Measurements from ENCODE around the gene RPGRIP1L. TPM values are rescaled to one million over a fixed set of nuclear protein-coding genes. Genes with fewer than 3 reads are reported as not detected.

Gene RPGRIP1L
- total RNA-seq, 1 donor from 2014 or later: 8.6 TPM

DNA sequence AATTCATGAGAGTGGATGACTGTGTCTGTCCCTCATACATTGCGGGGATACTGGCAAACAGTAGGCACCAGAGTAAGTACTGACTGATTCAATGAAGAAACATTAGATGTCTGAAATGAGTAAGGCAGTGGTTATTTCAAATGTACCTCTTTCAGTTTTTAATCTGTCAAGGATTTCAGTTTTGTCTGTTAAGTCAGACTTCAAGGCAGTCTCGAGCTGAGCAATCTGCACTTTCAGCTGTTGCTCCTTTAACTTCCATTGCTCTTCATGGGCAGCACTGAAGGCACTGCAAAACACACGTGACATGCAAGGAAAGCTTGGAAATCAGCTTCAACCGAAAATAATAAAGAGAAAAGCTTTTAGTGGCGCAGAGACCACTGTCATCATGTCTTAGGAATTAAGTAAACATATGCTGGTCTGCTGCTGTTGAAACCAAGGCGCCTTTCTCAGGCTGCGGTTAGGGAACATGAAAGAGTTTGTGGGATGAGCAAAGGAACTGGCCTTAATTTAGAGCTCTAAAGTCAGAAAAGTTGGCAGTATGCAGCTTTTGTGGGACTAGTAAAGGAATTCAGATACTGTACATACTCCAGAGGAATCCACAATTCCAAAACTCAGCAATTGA, 38.8 kb downstream of the RPGRIP1L start:
- DNase-seq (ENCODE audit: extremely low read depth, low read depth, low spot score): no peak

DNA sequence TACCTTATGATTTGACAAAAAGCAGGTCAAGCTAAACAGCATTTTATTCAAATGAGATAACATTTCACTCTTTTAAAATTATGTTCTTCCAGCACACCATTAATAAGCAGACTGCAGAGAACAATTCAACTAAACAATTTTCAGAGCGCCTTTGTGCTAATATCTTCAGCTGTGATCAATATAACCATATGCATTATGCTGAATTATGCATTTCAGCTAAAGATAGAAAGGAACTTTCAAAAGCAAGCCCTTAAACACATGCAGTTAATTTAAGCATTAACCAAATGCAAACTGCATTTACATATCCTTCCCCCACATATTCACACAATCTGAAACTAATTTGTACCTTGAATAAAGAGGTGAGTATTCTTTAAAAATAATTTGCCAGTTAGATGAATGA, 41.6 kb downstream of the RPGRIP1L start:
- DNase-seq (ENCODE audit: extremely low read depth, low read depth, low spot score): no peak

GRCh38 chr16:53654946-53655345, 48.7 kb downstream of the RPGRIP1L start:
- no peak for DNase-seq (ENCODE audit: extremely low read depth, low read depth, low spot score)

GRCh38 chr16:53651357-53651756, 52.3 kb downstream of the RPGRIP1L start:
- no peak for DNase-seq (ENCODE audit: extremely low read depth, low read depth, low spot score)

DNA sequence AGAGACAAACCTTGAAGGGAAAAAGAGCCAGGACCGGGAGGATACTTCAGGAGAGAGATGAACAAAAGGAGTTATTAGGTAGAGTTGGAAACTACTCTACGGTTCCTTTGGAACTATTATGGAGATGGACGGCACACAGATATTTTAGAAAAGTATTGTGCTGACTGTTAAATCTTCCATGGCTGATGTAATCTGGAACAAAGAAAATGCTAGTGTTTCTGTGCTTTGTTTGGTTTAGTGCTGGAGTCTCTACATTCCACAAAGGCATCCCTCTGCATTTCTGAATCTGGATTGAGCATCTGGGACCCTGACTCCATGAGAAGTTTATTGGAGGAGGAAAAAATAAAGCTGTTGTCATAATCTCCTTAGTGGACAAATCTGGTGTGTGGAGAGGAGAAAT, 57.2 kb downstream of the RPGRIP1L start:
- DNase-seq (ENCODE audit: extremely low read depth, low read depth, low spot score): no peak

DNA sequence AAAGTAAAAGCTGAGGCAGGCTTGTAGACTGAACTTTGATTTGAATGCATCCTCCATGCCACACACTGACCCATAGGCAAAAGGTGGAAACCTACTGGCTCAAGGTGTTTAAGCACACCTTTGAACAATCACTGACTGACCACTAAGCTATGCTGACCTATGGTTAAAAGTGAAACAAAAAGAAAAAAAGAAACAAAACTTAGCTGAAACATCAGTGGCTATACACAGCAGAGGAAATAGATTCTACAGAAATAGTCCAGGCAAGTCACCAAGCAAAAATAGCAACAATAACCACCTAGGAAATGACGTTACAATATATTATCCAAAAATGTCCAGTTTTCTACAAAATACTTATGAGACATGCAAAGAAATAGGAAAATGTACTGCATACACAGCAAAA, 60.2 kb downstream of the RPGRIP1L start:
- no peak for DNase-seq (ENCODE audit: extremely low read depth, low read depth, low spot score)

- no peak for DNase-seq (ENCODE audit: extremely low read depth, low read depth, low spot score)
Measured at GRCh38 chr16:53642094-53642493, 61.6 kb downstream of the RPGRIP1L start.

DNA sequence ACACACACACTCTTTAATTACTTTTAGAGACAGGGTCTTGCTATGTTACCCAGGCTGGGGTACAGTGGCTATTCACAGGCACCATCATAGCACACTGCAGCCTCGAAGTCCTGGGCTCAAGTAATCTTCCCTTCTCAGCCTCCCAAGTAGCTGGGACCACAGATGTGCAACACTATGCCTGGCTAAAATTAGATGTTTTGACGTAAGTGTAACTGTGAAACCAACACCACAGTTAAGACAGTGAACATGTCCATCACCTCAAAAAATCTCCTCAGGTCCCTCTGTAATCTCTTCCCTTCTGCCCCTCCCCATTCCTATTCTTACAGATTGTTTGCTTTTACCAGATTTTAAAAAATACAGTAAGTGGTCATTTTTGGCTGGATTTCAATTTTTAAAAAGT, 66.7 kb downstream of the RPGRIP1L start:
- no peak for DNase-seq (ENCODE audit: extremely low read depth, low read depth, low spot score)

DNA sequence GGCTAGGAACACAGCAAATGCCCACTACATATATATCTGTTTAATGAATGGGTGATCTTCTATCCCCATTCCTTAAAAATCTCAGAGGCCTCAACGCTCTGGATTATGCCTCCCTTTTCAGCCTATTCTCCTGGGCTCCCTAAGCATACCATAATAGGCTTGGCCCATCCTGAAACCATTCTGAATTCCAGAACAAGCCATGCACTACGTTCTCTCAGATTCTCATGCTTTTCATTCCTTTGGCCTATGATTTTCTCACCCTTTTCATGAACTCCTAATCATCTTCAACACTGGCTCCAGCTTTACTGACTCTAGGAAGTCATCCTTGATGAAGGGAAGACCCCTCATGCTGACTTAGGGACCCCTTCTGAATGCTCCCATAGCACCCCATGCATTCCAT, 71.1 kb downstream of the RPGRIP1L start:
- no peak for DNase-seq (ENCODE audit: extremely low read depth, low read depth, low spot score)

DNA sequence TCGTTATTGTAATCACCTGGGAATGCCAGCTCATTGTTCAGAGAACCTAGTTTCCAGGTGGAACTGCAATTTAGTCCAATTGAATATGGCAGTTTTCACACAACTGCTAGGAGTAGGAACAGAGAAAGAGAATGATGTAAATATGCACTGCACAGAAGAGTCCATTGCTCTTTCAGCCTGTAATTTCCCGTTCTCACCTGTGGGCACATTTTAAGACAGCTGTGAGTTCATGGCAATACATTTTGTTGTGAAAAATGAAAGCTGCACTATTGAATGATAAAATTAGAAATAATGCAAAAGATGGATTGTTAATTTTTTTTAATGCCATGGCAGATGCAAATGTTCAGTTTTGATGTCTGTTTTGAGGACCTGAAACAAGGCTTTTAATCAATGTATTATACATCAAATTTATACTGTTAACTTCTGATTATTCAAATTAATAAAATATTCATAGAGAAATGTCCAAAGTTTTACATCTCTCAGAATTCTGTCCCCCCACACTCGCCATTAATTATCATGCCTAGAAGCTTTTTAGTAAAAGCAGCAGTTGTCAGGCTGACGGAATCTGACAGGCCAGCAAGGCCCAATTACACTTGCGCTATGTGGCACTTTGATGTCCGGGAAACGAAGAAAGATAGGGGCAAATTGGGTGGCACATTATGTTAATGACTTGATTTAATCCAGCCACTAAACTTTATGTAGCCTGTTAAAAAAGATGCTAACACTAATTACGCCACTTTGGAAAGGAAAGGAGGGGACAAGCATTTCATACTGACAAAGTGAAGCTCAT, 72.2 kb downstream of the RPGRIP1L start:
- no peak for DNase-seq (ENCODE audit: extremely low read depth, low read depth, low spot score)

DNA sequence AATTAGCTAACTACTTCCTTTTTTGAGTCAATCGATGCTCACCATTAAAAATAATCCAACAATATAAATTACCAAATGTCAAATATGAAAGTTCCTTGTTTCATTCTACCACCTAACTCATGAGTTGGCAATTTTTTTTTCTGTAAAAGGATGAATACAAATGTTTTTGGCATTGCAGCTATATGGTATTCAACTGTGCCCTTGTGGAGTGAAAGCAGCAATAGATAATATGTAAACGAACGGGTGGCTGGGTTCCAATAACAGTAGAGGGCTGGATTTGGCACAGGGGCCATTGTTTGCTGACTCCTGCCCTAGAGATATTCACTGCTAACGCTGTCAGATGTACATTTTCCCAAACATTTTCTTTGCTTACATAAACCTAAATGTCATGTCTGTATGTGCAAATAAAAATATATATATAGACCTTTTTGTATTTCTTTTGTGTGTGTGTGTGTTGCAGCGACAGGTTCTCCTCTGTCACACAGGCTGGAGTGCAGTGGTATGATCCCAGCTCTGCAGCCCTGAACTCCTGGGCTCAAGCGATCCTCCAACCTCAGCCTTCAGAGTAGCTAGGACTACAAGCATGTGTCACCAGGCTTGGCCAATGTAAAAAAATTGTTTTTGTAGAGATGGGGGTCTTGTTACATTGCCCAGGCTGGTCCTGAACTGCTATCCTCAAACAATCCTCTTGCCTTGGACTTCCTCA, 73.9 kb downstream of the RPGRIP1L start:
- no peak for DNase-seq (ENCODE audit: extremely low read depth, low read depth, low spot score)

- no peak for DNase-seq (ENCODE audit: extremely low read depth, low read depth, low spot score)
Measured at GRCh38 chr16:53629151-53629550, 74.5 kb downstream of the RPGRIP1L start.

GRCh38 chr16:53626811-53627210, 76.8 kb downstream of the RPGRIP1L start:
- DNase-seq (ENCODE audit: extremely low read depth, low read depth, low spot score): no peak

- no peak for DNase-seq (ENCODE audit: extremely low read depth, low read depth, low spot score)
Measured at GRCh38 chr16:53626161-53626560, 77.5 kb downstream of the RPGRIP1L start.

DNA sequence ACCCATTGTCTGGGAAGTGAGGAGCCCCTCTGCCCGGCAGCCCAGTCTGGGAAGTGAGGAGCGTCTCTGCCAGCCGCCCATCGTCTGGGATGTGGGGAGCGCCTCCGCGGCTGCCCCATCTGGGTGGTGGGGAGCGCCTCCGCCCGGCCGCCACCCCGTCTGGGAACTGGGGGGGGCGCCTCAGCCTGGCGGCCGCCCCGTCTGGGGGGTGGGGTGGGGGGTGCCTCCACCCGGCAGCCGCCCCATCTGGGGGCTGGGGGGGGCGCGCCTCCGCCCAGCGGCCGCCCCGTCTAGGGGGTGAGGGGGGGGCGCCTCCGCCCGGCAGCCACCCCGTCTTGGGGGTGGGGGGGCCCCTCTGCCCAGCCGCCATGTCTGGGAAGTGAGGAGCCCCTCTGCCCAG, 78.4 kb downstream of the RPGRIP1L start:
- no peak for DNase-seq (ENCODE audit: extremely low read depth, low read depth, low spot score)

- DNase-seq (ENCODE audit: extremely low read depth, low read depth, low spot score): no peak
Measured at GRCh38 chr16:53622315-53622714, 81.3 kb downstream of the RPGRIP1L start.

GRCh38 chr16:53620476-53620875, 83.2 kb downstream of the RPGRIP1L start:
- no peak for DNase-seq (ENCODE audit: extremely low read depth, low read depth, low spot score)

DNA sequence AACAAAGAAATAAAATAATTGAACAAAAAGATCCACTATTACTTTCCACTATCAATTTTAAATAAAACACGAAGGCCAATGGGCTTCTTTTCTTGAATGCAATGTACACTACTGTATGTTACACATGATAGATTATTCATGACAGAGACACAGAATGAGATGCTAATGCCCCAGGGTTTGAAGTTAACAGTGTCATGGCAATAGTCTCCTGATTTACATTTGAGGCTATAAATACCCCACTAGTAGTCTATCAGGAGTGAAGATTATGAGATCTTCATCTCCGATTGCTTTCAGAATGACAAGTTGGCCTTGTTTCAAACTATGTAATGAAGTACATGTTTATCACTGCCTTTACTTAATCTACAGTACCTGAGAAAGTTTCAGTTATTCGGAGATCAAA, 84.4 kb downstream of the RPGRIP1L start:
- no peak for DNase-seq (ENCODE audit: extremely low read depth, low read depth, low spot score)

DNA sequence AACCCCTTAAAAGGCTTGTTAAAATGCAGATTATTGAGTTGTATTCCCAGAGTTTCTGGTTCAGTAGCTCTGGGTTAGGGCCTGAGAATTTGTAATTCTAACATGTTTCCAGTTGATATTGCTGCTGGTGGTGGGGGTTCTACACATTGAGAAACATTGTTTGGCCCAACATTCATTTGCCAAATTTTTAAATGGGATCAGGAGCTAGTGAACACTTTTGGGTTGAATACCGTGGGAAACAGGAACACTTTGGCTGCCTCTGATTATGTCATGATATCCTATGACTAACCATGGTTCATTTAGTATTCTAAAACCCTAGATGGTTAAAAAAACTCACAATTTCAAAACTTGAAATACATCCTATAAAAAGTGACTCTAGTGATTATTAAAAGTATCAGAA, 89.3 kb downstream of the RPGRIP1L start:
- peak; percentile 47 for DNase-seq (ENCODE audit: extremely low read depth, low read depth, low spot score)

DNA sequence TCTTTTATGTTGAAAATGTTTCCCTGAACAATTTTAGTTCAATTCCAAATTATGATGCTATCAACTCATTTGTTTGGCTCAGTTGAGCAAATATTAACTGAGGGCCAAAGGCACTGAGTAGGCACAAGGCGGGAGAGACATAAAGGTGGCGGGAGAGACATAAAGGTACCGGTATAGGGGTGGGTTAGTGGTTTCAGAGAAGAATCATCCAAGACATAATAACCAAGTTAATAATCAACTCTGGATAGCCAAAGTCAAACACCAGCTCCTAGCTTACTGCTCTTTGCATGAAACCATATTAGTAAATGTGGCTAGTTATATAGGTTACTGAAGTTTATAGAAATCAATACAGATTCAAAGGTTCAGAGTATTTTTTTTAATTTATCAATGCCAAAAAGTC, 91.7 kb downstream of the RPGRIP1L start:
- DNase-seq (ENCODE audit: extremely low read depth, low read depth, low spot score): no peak

DNA sequence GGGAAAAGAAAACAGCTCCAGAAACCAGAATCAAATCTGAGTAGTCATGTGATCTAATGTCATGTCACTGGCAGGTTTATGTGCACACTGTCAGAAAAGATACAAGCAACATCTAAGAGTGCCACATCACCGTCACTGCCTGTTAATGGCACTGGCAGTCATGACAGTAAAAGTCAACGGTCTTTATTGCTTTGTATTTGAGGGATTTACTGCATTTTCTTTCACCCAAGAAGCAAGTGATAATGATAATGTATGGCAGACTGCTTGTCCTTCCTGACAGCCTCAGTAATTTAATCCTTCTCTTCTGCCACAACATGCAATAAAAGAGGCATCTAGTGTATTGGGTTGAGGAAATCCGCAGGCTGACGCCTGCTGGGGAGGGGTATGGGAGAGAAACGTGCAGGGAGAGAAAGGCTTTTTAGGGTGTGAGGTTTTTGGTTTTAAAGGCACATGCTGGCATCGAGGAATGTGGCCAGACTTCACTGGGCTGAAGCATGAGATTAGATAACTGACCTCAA, 92.4 kb downstream of the RPGRIP1L start:
- no peak for DNase-seq (ENCODE audit: extremely low read depth, low read depth, low spot score)

- no peak for DNase-seq (ENCODE audit: extremely low read depth, low read depth, low spot score)
Measured at GRCh38 chr16:53609536-53609935, 94.1 kb downstream of the RPGRIP1L start.
